H9 (cell line): Measurements from ENCODE around the gene MALSU1. TPM values are rescaled to one million over a fixed set of nuclear protein-coding genes. Genes with fewer than 3 reads are reported as not detected.

Experiments used
- DNase-seq: peaks from one replicate; pipeline ENCODE4 v3.0.0-alpha.2; 2017
- H2AFZ ChIP-seq: one replicate; pipeline ENCODE4 v1.6.1; 2013; ENCODE audit warnings: mild to moderate bottlenecking, low read length, control low read depth, moderate library complexity
- H2AK5ac ChIP-seq: 2 replicates; pipeline ENCODE4 v1.6.1; 2013; ENCODE audit warnings: low read length, control low read depth, mixed read lengths; ENCODE audit not compliant: insufficient read length
- H2BK120ac ChIP-seq: one replicate; pipeline ENCODE4 v1.6.1; 2013; ENCODE audit warnings: low read depth, mild to moderate bottlenecking, low read length, control low read depth, inconsistent platforms; ENCODE audit not compliant: poor library complexity, severe bottlenecking
- H2BK12ac ChIP-seq: 2 replicates; pipeline ENCODE4 v1.6.1; 2013; ENCODE audit warnings: low read length, control low read depth, mixed read lengths, low read depth; ENCODE audit not compliant: insufficient read length
- H2BK15ac ChIP-seq: 2 replicates; pipeline ENCODE4 v1.6.1; 2013; ENCODE audit warnings: low read depth, low read length, control low read depth
- H2BK20ac ChIP-seq: one replicate; pipeline ENCODE4 v1.6.1; 2013; ENCODE audit warnings: low read depth, mild to moderate bottlenecking, low read length, control low read depth, inconsistent platforms; ENCODE audit not compliant: poor library complexity, severe bottlenecking
- H2BK5ac ChIP-seq: 2 replicates; pipeline ENCODE4 v1.6.1; 2013; ENCODE audit warnings: low read length, control low read depth, mixed read lengths; ENCODE audit not compliant: insufficient read length
- H3K14ac ChIP-seq: 2 replicates; pipeline ENCODE4 v1.6.1; 2013; ENCODE audit warnings: low read length, control low read depth; ENCODE audit not compliant: insufficient read depth
- H3K18ac ChIP-seq: 2 replicates; pipeline ENCODE4 v1.6.1; 2013; ENCODE audit warnings: low read depth, mild to moderate bottlenecking, mixed read lengths, low read length, control low read depth; ENCODE audit not compliant: insufficient read length
- H3K23ac ChIP-seq: 2 replicates; pipeline ENCODE4 v1.6.1; 2013; ENCODE audit warnings: low read length, control low read depth, mixed read lengths, low read depth; ENCODE audit not compliant: insufficient read length
- H3K23me2 ChIP-seq: 2 replicates; pipeline ENCODE4 v1.6.1; 2013; ENCODE audit warnings: low read depth, mild to moderate bottlenecking, mixed read lengths, low read length, control low read depth; ENCODE audit not compliant: insufficient read length, poor library complexity, severe bottlenecking
- H3K27ac ChIP-seq: 2 replicates; pipeline ENCODE4 v1.5.1; 2013; ENCODE audit warnings: low read length, control low read depth, mixed read lengths, low read depth; ENCODE audit not compliant: insufficient read length
- H3K27me3 ChIP-seq: 2 replicates; pipeline ENCODE4 v1.6.1; 2013; ENCODE audit warnings: low read length, control low read depth, inconsistent platforms; ENCODE audit not compliant: insufficient read depth
- H3K4ac ChIP-seq: 2 replicates; pipeline ENCODE4 v1.6.1; 2013; ENCODE audit warnings: low read depth, mild to moderate bottlenecking, control low read depth, inconsistent platforms, low read length, moderate library complexity
- H3K4me1 ChIP-seq: 2 replicates; pipeline ENCODE4 v1.6.1; 2013; ENCODE audit warnings: low read length, control low read depth, inconsistent platforms; ENCODE audit not compliant: insufficient read depth
- H3K4me2 ChIP-seq: 2 replicates; pipeline ENCODE4 v1.6.1; 2013; ENCODE audit warnings: low read length, control low read depth, mixed read lengths; ENCODE audit not compliant: insufficient read length, insufficient read depth
- H3K56ac ChIP-seq: 2 replicates; pipeline ENCODE4 v1.6.1; 2013; ENCODE audit warnings: low read depth, mild to moderate bottlenecking, mixed read lengths, low read length, control low read depth; ENCODE audit not compliant: insufficient read length
- H3K79me1 ChIP-seq: 2 replicates; pipeline ENCODE4 v1.6.1; 2013; ENCODE audit warnings: low read depth, mild to moderate bottlenecking, moderate library complexity, low read length, control low read depth, inconsistent platforms; ENCODE audit not compliant: insufficient read depth, poor library complexity, severe bottlenecking
- H3K79me2 ChIP-seq: 2 replicates; pipeline ENCODE4 v1.6.1; 2013; ENCODE audit warnings: low read length, control low read depth, inconsistent platforms; ENCODE audit not compliant: insufficient read depth
- H3K9ac ChIP-seq: 2 replicates; pipeline ENCODE4 v1.6.1; 2013; ENCODE audit warnings: low read length, control low read depth, mixed read lengths; ENCODE audit not compliant: insufficient read length; ENCODE audit errors: extremely low read depth
- H3K9me3 ChIP-seq: one replicate; pipeline ENCODE4 v1.6.1; 2013; ENCODE audit warnings: low read depth, low read length, inconsistent platforms; ENCODE audit not compliant: control insufficient read depth
- H3T11ph ChIP-seq: one replicate; pipeline ENCODE4 v1.6.1; 2013; ENCODE audit warnings: mild to moderate bottlenecking, low read length, control low read depth, inconsistent platforms
- H4K20me1 ChIP-seq: one replicate; pipeline ENCODE4 v1.6.1; 2013; ENCODE audit not compliant: control insufficient read depth, insufficient read length, insufficient read depth
- H4K5ac ChIP-seq: 2 replicates; pipeline ENCODE4 v1.6.1; 2013; ENCODE audit warnings: low read depth, mild to moderate bottlenecking, mixed read lengths, low read length, control low read depth; ENCODE audit not compliant: insufficient read length
- H4K8ac ChIP-seq: replicated peaks from 2 replicates; pipeline ENCODE4 v1.6.1; 2013; ENCODE audit warnings: low read length, control low read depth, mixed read lengths, low read depth; ENCODE audit not compliant: insufficient read length
- H4K91ac ChIP-seq: 2 replicates; pipeline ENCODE4 v1.6.1; 2013; ENCODE audit warnings: low read depth, mild to moderate bottlenecking, moderate library complexity, mixed read lengths, low read length, control low read depth; ENCODE audit not compliant: insufficient read length
- H3K27ac Mint-ChIP-seq, 3 experiments: 2 replicates in 2 of 3; 3 replicates in 1 of 3; pipeline ENCODE4 v1.8.0; 2020 to 2021; ENCODE audit warnings: mixed read lengths in 3 of 3, mild to moderate bottlenecking in 1 of 3, moderate library complexity in 1 of 3
- H3K27me3 Mint-ChIP-seq: 2 replicates; pipeline ENCODE4 v1.8.0; 2021; ENCODE audit warnings: low read depth, mild to moderate bottlenecking, moderate library complexity, mixed read lengths
- H3K36me3 Mint-ChIP-seq, 3 experiments: 2 replicates in 2 of 3; 3 replicates in 1 of 3; pipeline ENCODE4 v1.8.0; 2020 to 2021; ENCODE audit warnings: low read depth in 3 of 3, mixed read lengths in 3 of 3; ENCODE audit not compliant: insufficient read depth in 1 of 3
- H3K4me1 Mint-ChIP-seq, 2 experiments: 2 replicates each; pipeline ENCODE4 v1.8.0; 2020; ENCODE audit warnings: mixed read lengths in 2 of 2
- H3K4me3 Mint-ChIP-seq, 2 experiments: 2 replicates in 1 of 2; 3 replicates in 1 of 2; pipeline ENCODE4 v1.8.0; 2020 to 2021; ENCODE audit warnings: mild to moderate bottlenecking in 2 of 2, mixed read lengths in 2 of 2, moderate library complexity in 1 of 2
- H3K9me3 Mint-ChIP-seq, 2 experiments: 2 replicates in 1 of 2; 3 replicates in 1 of 2; pipeline ENCODE4 v1.8.0; 2020; ENCODE audit warnings: mild to moderate bottlenecking in 2 of 2, mixed read lengths in 2 of 2, moderate library complexity in 1 of 2
- WGBS: extraction: QIAGEN DNeasy Blood & Tissue Kit; methylation state at CpG from one replicate; pipeline ENCODE4 v1.1.7; 2013; ENCODE audit warnings: missing lambda C conversion rate, low lambda C conversion rate, mixed read lengths; ENCODE audit not compliant: insufficient read length; ENCODE audit errors: extremely low coverage; 5-methylcytosine and 5-hydroxymethylcytosine counted together
- total RNA-seq: library from RNA; stranded (reverse); gene quantifications from 2 replicates; pipeline ENCODE4 v1.2.1, GENCODE V29; 2021
- TF ChIP-seq, protein P1 (sequence below): fragments of 200-600 bp; sonication (generic); conservative IDR thresholded peaks from 3 replicates; pipeline ENCODE4 v1.8.0; 2021; ENCODE audit warnings: antibody characterized with exemption, mild to moderate bottlenecking

MALSU1 gene
- total RNA-seq, 1 experiment from 2014 or later: 83.4 TPM

DNA sequence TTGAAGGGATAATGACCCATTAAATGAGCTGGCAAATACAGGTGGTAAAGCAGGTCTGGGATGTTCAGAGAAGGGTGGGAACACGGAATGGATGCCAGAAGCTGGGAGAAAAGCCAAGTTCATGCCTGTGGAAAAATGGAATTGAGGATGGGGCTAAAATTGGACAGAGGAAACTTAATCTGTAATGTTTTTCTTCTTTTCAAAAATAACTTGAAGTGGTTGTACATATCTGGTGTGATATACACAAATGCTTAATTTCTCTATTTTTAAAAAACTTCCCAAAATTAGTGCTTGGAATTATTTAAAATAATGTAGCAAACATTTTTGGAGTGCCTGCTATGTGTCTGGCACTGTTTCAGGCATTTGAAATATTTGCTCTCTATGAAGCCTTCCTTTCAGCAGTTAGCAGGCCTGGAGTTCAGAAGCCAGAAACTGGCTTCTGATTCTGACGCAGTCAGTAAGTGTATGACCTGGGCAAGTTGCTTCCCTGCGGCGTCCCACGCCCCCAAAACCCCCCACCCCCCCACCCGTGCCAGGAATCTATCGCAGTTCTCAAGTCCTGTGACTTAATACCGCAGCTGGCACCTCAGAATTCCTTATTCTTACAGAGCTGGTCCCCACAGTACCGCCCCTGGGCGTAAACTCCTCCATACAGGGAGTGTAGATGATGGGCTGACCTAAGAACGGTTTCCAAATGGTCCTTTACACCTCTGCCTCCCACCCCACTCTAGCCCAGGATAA is 828 bp upstream of the MALSU1 start:
- H3K27me3 Mint-ChIP-seq: peaks cover 22% of the 10 kb centered on the region
- no peak overlapping the region for H3T11ph ChIP-seq
- H3K23me2 ChIP-seq: peaks cover 8% of the 10 kb centered on the region
- H3K9me3 Mint-ChIP-seq: no peaks in the 10 kb centered on the region
- no peaks in the 10 kb centered on the region for H3K9me3 ChIP-seq
- H3K27ac ChIP-seq: no peak overlapping the region
- H3K4me2 ChIP-seq: peak overlapping the region; percentile 99
- WGBS: no CpG with 5 or more reads among the region's 11 CpGs
- no peak overlapping the region for H3K18ac ChIP-seq
- no peaks in the 10 kb centered on the region for H3K27me3 ChIP-seq
- no peak overlapping the region for H3K56ac ChIP-seq
- TF ChIP-seq, protein P1, sequence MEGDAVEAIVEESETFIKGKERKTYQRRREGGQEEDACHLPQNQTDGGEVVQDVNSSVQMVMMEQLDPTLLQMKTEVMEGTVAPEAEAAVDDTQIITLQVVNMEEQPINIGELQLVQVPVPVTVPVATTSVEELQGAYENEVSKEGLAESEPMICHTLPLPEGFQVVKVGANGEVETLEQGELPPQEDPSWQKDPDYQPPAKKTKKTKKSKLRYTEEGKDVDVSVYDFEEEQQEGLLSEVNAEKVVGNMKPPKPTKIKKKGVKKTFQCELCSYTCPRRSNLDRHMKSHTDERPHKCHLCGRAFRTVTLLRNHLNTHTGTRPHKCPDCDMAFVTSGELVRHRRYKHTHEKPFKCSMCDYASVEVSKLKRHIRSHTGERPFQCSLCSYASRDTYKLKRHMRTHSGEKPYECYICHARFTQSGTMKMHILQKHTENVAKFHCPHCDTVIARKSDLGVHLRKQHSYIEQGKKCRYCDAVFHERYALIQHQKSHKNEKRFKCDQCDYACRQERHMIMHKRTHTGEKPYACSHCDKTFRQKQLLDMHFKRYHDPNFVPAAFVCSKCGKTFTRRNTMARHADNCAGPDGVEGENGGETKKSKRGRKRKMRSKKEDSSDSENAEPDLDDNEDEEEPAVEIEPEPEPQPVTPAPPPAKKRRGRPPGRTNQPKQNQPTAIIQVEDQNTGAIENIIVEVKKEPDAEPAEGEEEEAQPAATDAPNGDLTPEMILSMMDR: no peak
- H3K4me1 ChIP-seq: peaks cover 2% of the 10 kb centered on the region; the same call in 1 of the 2 replicates
- no peak overlapping the region for H3K9ac ChIP-seq
- no peak for DNase-seq
- peak overlapping the region; percentile 93 to 94 for H3K4me3 Mint-ChIP-seq
- H2BK5ac ChIP-seq: no peak overlapping the region
- H2BK120ac ChIP-seq: no peak overlapping the region
- H2BK12ac ChIP-seq: no peak overlapping the region
- H3K79me1 ChIP-seq: no peaks in the 10 kb centered on the region
- H4K8ac ChIP-seq: no peak overlapping the region
- peaks cover 10% of the 10 kb centered on the region; the same call in 1 of the 2 replicates for H3K79me2 ChIP-seq
- no peak overlapping the region for H2BK15ac ChIP-seq
- H3K36me3 Mint-ChIP-seq: peaks cover 9 to 23% (median 22%) of the 10 kb centered on the region in 3 experiments; a peak in 6 of 7 replicates
- H2AFZ ChIP-seq: peak overlapping the region; percentile 26
- H3K27ac Mint-ChIP-seq: peak overlapping the region in 2 of 3 experiments; percentile 74 to 93; a peak in 2 of 7 replicates
- H4K5ac ChIP-seq: no peak overlapping the region
- H2BK20ac ChIP-seq: no peak overlapping the region
- H3K4ac ChIP-seq: no peak overlapping the region
- no peak overlapping the region for H4K91ac ChIP-seq
- H4K20me1 ChIP-seq: no peaks in the 10 kb centered on the region
- H3K14ac ChIP-seq: no peak overlapping the region
- peaks cover 18 to 19% of the 10 kb centered on the region in 2 experiments for H3K4me1 Mint-ChIP-seq
- H2AK5ac ChIP-seq: no peak overlapping the region
- no peak overlapping the region for H3K23ac ChIP-seq
